GM12874 (cell line): ENCODE data around the gene RBM47.

Experiments used
- TF ChIP-seq, protein P1 (sequence below): IDR thresholded peaks from 2 replicates; pipeline ENCODE4 v1.5.1; 2011; ENCODE audit warnings: low read depth, mild to moderate bottlenecking, control low read depth, low read length, moderate library complexity; ENCODE audit not compliant: insufficient read depth

Gene RBM47

DNA sequence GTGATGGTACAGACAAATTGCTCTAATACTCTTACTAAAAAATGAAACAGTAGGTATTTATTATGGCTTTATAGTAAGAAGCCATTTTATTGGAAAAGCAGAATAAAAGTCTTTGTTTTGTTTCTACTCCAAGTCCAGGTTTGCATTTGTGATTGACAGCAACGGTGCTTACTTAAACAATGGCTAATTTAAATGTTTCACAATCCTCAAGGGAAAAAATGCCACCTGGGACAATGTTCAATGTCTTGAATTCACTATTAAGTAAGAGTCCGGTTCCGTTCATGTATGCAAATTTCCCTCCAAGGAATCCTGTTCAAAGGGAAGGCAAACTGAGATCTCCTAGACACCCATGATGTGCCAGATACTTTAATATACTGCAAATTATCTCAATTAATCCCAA is 123.6 kb downstream of the RBM47 start:
- TF ChIP-seq, protein P1, sequence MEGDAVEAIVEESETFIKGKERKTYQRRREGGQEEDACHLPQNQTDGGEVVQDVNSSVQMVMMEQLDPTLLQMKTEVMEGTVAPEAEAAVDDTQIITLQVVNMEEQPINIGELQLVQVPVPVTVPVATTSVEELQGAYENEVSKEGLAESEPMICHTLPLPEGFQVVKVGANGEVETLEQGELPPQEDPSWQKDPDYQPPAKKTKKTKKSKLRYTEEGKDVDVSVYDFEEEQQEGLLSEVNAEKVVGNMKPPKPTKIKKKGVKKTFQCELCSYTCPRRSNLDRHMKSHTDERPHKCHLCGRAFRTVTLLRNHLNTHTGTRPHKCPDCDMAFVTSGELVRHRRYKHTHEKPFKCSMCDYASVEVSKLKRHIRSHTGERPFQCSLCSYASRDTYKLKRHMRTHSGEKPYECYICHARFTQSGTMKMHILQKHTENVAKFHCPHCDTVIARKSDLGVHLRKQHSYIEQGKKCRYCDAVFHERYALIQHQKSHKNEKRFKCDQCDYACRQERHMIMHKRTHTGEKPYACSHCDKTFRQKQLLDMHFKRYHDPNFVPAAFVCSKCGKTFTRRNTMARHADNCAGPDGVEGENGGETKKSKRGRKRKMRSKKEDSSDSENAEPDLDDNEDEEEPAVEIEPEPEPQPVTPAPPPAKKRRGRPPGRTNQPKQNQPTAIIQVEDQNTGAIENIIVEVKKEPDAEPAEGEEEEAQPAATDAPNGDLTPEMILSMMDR: no peak

DNA sequence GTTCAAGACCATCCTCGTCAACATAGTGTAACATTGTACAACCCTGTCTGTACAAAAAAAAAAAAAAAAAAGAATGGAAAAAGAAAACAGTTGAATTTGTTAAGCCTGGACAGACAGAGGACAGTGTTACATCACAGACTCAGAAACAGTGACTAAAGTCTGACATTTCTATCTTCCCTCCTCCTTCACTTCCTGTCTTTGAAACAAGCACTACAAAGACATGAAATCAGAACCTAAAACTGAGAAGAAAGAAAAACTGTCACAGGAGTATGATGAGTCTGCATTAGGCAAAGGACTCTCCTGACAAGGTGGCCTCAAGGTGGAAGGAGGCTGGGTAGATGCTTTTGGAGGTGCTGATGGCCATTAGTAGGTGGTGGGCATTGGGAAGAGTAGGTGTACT is 126.7 kb downstream of the RBM47 start:
- TF ChIP-seq, protein P1: no peak

DNA sequence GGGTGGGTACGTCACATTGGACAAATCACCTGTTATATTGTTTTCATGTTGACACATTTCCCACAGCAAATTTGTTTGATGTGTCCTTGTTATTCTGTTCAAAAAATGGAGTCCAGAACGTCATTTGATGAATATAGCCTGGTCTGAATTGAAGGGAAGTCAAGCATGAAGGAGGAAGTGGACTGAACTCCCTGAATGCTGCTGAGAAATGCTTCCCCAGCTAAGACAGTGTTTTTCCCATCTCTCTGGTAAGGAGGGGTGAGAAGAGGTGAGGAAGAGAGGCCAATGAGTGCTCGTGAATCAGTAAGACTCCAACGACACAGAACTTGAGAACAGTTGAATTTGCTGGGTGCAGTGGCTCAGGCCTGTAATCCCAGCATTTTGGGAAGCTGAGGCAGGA is 127.4 kb downstream of the RBM47 start:
- TF ChIP-seq, protein P1: no peak

DNA sequence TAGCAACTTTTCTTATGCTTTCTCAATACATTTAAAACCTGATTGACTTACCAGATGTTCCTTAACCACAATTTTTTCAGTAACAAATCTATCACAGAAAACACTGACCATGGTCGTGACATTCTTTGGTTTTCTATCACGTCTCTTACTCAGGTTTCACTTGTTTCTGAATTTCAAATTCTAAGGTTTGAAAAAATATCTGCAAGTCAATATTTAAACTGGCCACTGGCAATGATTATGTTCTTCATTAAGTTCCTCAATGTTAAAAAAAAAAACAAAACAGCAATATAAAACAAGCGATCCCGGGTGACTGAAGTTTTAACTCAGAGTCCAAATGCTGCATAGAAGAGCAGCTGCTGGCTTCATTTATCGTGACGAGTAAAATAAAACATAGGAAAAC is 128.9 kb downstream of the RBM47 start:
- TF ChIP-seq, protein P1: no peak

DNA sequence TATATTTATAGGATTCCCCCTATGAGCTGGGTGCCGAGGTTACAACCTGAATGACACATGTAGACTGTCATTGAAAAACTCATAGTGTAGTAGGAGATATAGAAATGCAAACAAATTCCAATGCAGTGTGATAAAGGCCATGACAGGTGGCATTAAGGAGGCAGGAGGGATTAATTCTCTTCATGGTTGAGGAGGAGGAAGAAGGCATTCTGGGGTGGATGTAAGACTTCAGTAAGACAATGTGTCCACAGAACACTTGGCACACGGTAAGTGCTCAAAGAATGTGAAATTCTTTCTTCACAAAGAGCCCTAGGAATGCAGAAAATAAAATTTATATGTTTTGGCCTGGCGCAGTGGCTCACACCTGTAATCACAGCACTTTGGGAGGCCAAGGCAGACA is 136.5 kb downstream of the RBM47 start:
- TF ChIP-seq, protein P1: no peak

DNA sequence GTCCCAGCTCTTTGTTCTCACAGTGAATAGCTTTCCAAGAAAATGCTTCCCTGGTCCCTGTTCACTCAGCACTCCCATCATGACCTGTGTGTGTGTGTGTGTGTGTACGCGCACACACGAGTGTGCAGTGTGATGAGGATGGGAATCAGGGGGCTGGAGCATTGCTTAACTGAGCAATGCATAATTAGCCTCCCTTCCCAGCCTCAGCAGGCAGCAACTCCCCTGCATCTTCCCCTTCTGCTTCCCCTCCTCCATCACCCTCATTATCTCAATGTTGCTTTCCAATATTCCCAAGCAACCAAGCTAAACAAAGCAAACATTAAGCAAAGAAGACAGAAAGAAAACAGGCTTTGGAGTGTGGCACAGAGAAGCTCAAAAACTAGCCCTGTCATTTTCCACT is 137.0 kb downstream of the RBM47 start:
- TF ChIP-seq, protein P1: no peak

DNA sequence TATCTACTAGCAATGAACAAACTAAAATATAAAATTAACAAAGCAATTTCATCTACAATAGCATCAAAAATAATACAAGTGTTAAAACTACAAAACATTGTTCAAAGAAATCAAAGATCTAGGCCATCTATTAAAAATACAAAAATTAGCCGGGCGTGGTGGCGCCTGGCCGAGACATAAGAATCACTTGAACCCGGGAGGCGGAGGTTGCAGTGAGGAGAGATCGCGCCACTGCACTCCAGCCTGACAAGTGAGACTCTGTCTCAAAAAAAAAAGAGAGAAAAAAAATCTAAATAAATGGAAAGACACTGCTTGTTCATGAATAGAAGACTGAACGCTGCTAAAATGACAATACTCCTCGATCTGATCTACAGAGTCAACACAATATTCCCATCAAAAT is 139.2 kb downstream of the RBM47 start:
- TF ChIP-seq, protein P1: no peak

DNA sequence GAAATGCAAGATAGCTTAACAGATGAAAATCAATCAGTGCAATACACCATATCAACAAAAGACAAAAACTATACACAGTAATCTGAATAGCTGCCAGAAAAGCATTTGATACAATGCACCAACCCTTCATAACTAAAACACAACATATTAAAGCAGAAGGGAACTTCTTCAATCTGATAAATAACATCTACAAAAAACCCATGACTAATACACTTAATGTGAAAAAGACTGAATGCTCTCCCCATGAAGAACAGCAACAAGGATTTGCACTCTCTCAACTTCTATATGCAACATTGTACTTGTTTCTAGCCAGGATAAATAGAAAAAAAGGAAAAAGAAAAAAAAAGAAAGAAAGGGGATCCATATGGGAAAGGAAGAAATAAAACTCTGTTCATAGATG is 139.7 kb downstream of the RBM47 start:
- TF ChIP-seq, protein P1: no peak
